ENCODE measurements around the gene XRCC5. TPM values are rescaled to one million over a fixed set of nuclear protein-coding genes. Genes with fewer than 3 reads are reported as not detected.

The XRCC5 gene
- total RNA-seq, 4 donors from 2014 or later, result 107 to 132 (median 116) TPM

GRCh38 chr2:216188559-216188850 lies 79.4 kb downstream of the XRCC5 start:
- intact Hi-C loops (cut with DNase I; ENCODE audit: low total_unique reads), result no loop called here
- no peak for DNase-seq (ENCODE audit: low spot score in 2 of 2)
- no peak for TF ChIP-seq CTCF (IDR thresholded peaks at IDR 0.05)
- TF ChIP-seq POLR2A (IDR thresholded peaks at IDR 0.05), result no peak
- WGBS, 2 donors, result 43 to 49% methylated on average over 3 of the region's 3 CpGs
- no peak overlapping the region for H3K4me3 ChIP-seq (ENCODE audit: low read depth, poor library complexity, severe bottlenecking)

GRCh38 chr2:216188956-216189355 lies 79.8 kb downstream of the XRCC5 start:
- DNase-seq (ENCODE audit: low spot score in 2 of 2), result no peak
- 29 to 37% methylated on average over 2 of the region's 2 CpGs for WGBS, 2 donors
- no peak overlapping the region for H3K4me3 ChIP-seq (ENCODE audit: low read depth, poor library complexity, severe bottlenecking)
- TF ChIP-seq CTCF (IDR thresholded peaks at IDR 0.05) (no peak), POLR2A (IDR thresholded peaks at IDR 0.05) (no peak)
- intact Hi-C loops (cut with DNase I; ENCODE audit: low total_unique reads), result no loop called here

- 82 to 87% methylated on average over 2 of the region's 2 CpGs for WGBS, 2 donors
- DNase-seq (ENCODE audit: low spot score in 2 of 2), result no peak
- no peak overlapping the region for H3K4me3 ChIP-seq (ENCODE audit: low read depth, poor library complexity, severe bottlenecking)
- TF ChIP-seq CTCF (IDR thresholded peaks at IDR 0.05) (no peak), POLR2A (IDR thresholded peaks at IDR 0.05) (no peak)
- intact Hi-C loops (cut with DNase I; ENCODE audit: low total_unique reads), result no loop called here
Observed at GRCh38 chr2:216189410-216189809, 80.3 kb downstream of the XRCC5 start.

GRCh38 chr2:216192181-216192580 lies 83.0 kb downstream of the XRCC5 start:
- DNase-seq (ENCODE audit: low spot score in 2 of 2), result no peak
- no peak for TF ChIP-seq POLR2A (IDR thresholded peaks at IDR 0.05)
- H3K4me3 ChIP-seq (ENCODE audit: low read depth, poor library complexity, severe bottlenecking), result no peak overlapping the region
- 91 to 96% methylated on average over 4 of the region's 4 CpGs for WGBS, 2 donors
- intact Hi-C loops (cut with DNase I; ENCODE audit: low total_unique reads), result no loop called here

- no peak overlapping the region for H3K4me3 ChIP-seq (ENCODE audit: low read depth, poor library complexity, severe bottlenecking)
- intact Hi-C loops (cut with DNase I; ENCODE audit: low total_unique reads), result no loop called here
- TF ChIP-seq CTCF (IDR thresholded peaks at IDR 0.05), result no peak
- no peak for TF ChIP-seq POLR2A (IDR thresholded peaks at IDR 0.05)
- WGBS, 2 donors, result 89 to 92% methylated on average over 3 of the region's 3 CpGs
- DNase-seq (ENCODE audit: low spot score in 2 of 2), result no peak
Observed at GRCh38 chr2:216192931-216193330, 83.8 kb downstream of the XRCC5 start.

GRCh38 chr2:216194013-216194412 lies 84.9 kb downstream of the XRCC5 start:
- no peak overlapping the region for H3K4me3 ChIP-seq (ENCODE audit: low read depth, poor library complexity, severe bottlenecking)
- WGBS, 2 donors, result 92 to 99% methylated on average over 3 of the region's 3 CpGs
- DNase-seq (ENCODE audit: low spot score in 2 of 2), result no peak
- TF ChIP-seq CTCF (IDR thresholded peaks at IDR 0.05) (no peak), POLR2A (IDR thresholded peaks at IDR 0.05) (no peak)
- intact Hi-C loops (cut with DNase I; ENCODE audit: low total_unique reads), result no loop called here
